NCI-H460 (cell line): ENCODE measurements around the gene KCNB1. TPM values are rescaled to one million over a fixed set of nuclear protein-coding genes. Genes with fewer than 3 reads are reported as not detected.
"Not testable (repeated sequence)": the region's sequence is repeated elsewhere in the genome, so short reads cannot be mapped to it uniquely, and the experiment has no call there.

Experiments used
- DNase-seq: peaks from one replicate; pipeline ENCODE4 v3.0.0-alpha.2; 2016; ENCODE audit warnings: low read depth; ENCODE audit errors: extremely low read depth
- total RNA-seq: library from RNA; depleted of rRNA; stranded (reverse); fragments of >200 nt; shearing (Covaris generic); gene quantifications from 2 replicates; pipeline ENCODE4 v1.2.3, GENCODE V29; 2014; rRNA removed

The KCNB1 gene
- total RNA-seq, 1 experiment from 2014 or later = not detected

DNA sequence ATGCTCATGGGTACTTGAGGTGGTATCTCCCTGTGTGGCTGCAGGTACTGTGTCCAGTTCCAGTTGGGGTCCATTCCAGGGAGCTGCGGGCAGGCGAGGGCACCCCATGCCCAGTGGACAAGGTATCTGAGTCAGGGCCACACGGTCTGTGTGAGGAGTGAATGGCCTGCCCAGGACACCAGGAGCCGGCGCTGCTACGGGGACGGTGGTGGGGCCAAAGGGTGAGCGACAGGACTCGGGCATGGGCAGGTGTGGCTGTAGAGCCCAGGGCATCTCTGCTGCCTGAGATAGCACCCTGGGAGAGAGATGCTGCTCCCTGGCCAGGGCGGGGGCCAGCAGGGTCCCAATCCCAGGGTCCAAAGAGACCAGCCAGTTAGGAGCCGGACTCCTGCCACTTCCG is 147.0 kb downstream of the KCNB1 start:
- no peak for DNase-seq

GRCh38 chr20:49330701-49331615 is 151.5 kb downstream of the KCNB1 start:
- no peak for DNase-seq

- DNase-seq = no peak
Observed at GRCh38 chr20:49328790-49329189, 153.7 kb downstream of the KCNB1 start.

DNA sequence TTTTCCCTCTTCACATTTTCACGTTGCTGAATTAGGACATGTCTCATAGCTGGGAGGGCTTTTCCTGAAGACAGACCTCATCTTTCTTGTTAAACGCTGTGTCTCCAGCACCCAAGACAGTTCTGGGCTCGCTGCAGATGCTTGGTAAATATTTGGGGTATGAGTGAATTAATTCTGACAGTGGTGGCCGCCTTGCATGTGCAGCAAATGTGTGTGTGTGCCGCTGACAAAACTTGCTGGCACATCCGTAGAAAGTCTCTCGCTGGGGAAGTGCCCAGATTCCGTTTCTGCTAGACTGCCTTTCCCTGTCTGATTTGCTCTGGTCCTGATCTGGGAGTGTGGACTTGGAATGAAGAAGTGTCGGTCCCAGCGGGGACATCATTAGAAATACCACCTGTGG is 156.4 kb downstream of the KCNB1 start:
- no peak for DNase-seq

DNA sequence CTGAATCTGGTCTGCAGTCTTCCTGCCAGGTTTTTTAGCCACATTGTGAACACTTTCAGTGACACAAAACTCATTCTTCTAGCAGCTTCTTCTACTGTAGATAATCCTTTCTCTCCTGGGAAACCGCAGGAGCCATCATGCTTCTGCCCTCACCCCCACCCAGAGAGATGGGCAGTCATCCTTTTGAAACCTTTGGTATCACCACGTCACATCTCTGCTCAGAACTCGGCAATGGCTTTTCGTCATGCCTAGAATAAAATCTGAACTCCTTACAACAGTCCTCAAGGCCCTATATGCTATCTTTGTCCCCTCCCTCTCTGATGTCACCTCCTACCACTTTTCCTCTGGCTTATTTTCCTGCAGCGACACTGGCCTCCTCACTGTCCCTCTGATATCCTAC is 158.2 kb downstream of the KCNB1 start:
- DNase-seq = no peak

- peak; percentile 46 for DNase-seq
Observed at GRCh38 chr20:49323622-49324238, 158.7 kb downstream of the KCNB1 start.

DNA sequence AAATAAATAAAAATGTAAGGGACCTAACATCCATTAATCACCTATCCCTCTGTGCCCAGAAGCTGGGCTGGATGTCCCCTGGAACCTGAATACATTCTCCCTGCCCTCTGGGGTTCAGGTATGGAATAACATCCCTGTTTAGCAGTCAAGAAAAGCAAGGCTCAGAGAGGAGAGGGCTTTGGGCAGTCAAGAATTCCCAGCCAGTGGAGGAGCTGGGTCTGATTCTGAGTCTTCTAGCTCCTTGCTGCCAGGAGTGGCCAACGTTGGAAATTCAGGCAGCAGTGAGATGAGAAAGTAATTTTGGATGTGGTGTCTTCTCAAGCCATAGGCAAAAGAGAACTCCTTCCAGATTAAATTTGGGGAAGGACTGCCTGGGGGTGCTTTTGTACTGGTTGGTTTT is 162.0 kb downstream of the KCNB1 start:
- DNase-seq = peak; percentile 33

- DNase-seq = no peak
Observed at GRCh38 chr20:49319208-49319809, 163.2 kb downstream of the KCNB1 start.

DNA sequence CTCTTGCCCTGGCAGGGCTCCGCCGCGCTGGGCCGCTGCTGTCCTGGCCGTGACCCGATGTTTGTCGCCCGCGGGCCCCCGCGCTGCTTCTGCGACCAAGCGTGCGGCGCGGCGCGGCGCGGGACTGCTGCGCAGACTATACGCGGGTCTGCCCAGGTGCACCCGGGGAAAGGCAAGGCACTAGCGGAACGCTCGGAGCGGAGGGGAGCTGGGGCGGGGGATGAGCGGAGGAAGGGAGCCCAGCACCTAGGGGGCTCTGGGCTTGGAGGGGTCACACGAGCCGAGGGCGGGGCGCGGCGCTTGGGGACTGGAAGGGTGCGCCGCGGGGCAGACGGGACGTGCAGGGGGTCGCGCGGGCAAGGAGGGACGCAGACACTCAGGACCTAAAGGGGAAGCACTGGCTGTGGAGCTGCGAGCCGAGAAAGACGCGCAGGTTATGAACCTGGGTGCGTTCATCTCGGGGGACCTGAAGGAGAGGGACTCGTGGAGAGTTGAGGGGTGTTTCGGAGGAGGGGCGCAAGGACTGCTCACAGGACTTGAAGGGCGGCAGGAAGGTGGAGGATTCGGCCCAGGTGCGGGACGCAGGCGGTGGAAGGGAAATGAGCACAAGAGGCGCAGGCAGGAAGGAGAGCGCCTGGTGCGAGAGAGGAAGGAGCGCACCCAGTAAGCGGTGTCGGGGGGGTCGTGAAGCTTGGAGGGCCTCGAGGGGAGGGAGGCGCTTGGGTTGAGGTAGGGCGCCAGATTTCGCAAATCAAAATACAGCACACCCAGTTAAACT is 163.8 kb downstream of the KCNB1 start:
- no peak for DNase-seq

- no peak for DNase-seq
Observed at GRCh38 chr20:49318091-49318429, 164.4 kb downstream of the KCNB1 start.

DNA sequence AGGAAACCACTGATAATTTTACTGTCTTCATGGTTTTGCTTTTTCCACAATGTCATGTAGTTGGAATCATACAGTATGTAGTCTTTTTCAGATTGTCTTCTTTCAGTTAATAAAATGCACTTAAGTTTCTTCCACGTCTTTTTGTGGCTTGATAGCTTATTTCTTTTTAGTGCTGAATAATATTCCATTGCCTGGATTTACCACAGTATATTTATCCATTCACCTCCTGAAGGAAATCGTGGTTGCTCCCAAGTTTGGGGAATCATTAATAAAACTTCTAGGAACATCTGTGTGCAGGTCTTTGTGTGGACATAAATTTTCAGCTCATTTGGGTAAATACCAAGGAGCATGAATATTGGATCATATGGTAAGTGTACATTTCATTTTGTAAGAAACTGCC is 165.8 kb downstream of the KCNB1 start:
- DNase-seq = no peak

GRCh38 chr20:49315580-49315979 is 166.9 kb downstream of the KCNB1 start:
- no peak for DNase-seq

GRCh38 chr20:49314052-49314451 is 168.4 kb downstream of the KCNB1 start:
- DNase-seq = not testable (repeated sequence)

Other genes starting within 250 kb of the KCNB1 start
- 16.1 and 16.3 TPM in 2 replicates for gene ZNFX1, start 204.6 kb downstream of the KCNB1 start, total RNA-seq
- not detected in 2 replicates for gene PTGIS, start 85.5 kb upstream of the KCNB1 start, total RNA-seq
- 16.4 TPM in 2 replicates for gene B4GALT5, start 231.2 kb upstream of the KCNB1 start, total RNA-seq